Activated B cell treated with CpG ODN at 0.5 μM for 24 hours (primary cell): ENCODE data around the gene ABCA1. TPM values are rescaled to one million over a fixed set of nuclear protein-coding genes. Genes with fewer than 3 reads are reported as not detected.
A peak's percentile ranks its signal among the peaks of the same experiment; 100 is the strongest.
"Not testable (repeated sequence)": the region's sequence is repeated elsewhere in the genome, so short reads cannot be mapped to it uniquely, and the experiment has no call there.

Experiments used
- ATAC-seq: fragments of 200-7000 bp; cut with Tn5 transposase; one replicate; pipeline ENCODE4 v1.10.0; 2021; ENCODE audit warnings: low read depth, mild to moderate bottlenecking, moderate library complexity
- CTCF ChIA-PET: fragments of 350-600 bp; sonication (Branson Sonifier 250); formaldehyde crosslinking; loops from one replicate; lab custom pipeline; 2021; ENCODE audit warnings: antibody characterized with exemption; lab: Charles Lee
- POLR2A ChIA-PET: fragments of 350-600 bp; sonication (Branson Sonifier 250); formaldehyde crosslinking; loops from one replicate; lab custom pipeline; 2021; ENCODE audit warnings: antibody characterized with exemption; lab: Charles Lee
- DNase-seq: peaks from one replicate; pipeline ENCODE4 v3.0.0; 2022
- H3K27ac Mint-ChIP-seq: one replicate; pipeline ENCODE4 v1.8.0; 2020; ENCODE audit warnings: mixed read lengths
- H3K27me3 Mint-ChIP-seq: one replicate; pipeline ENCODE4 v1.8.0; 2021; ENCODE audit warnings: mixed read lengths
- H3K36me3 Mint-ChIP-seq: one replicate; pipeline ENCODE4 v1.8.0; 2021; ENCODE audit warnings: low read depth, mixed read lengths
- H3K4me1 Mint-ChIP-seq: one replicate; pipeline ENCODE4 v1.8.0; 2021; ENCODE audit warnings: mixed read lengths
- H3K4me3 Mint-ChIP-seq: one replicate; pipeline ENCODE4 v1.8.0; 2020; ENCODE audit warnings: mild to moderate bottlenecking, mixed read lengths
- H3K9me3 Mint-ChIP-seq: one replicate; pipeline ENCODE4 v1.8.0; 2020; ENCODE audit warnings: mixed read lengths
- CTCF ChIP-seq: fragments of 200-600 bp; IDR thresholded peaks from one replicate; pipeline ENCODE4 v1.8.0; 2022; ENCODE audit warnings: antibody characterized with exemption, mild to moderate bottlenecking
- intact Hi-C: fragments of 100-400 bp; cut with micrococcal nuclease; formaldehyde crosslinking; loops from one replicate; pipeline ENCODE4 v1.15.1; 2024
- total RNA-seq: library from RNA; stranded (reverse); gene quantifications from 2 replicates; pipeline ENCODE4 v1.2.3, GENCODE V29; 2022

The ABCA1 gene
- 1.7 and 2.3 TPM in 2 replicates for total RNA-seq

GRCh38 chr9:104927912-104928740, at the start of gene ABCA1:
Gene ABCA1 (minus strand): TSS chr9:104928155. CDS start chr9:104903679, 24,476 bp downstream.
- ATAC-seq: peak; percentile 73
- H3K27me3 Mint-ChIP-seq: no peaks in the 10 kb centered on the region

GRCh38 chr9:104977580-104977979, 49.6 kb upstream of the ABCA1 start:
- no peak for TF ChIP-seq CTCF
- ATAC-seq: no peak
- ChIA-PET POLR2A (no interaction called here), CTCF (no interaction called here)
- DNase-seq: no peak
- no peaks in the 10 kb centered on the region for H3K36me3 Mint-ChIP-seq
- intact Hi-C loops: no loop called here
- peaks cover 2% of the 10 kb centered on the region for H3K4me1 Mint-ChIP-seq
- H3K4me3 Mint-ChIP-seq: no peak overlapping the region
- H3K9me3 Mint-ChIP-seq: no peaks in the 10 kb centered on the region
- no peak overlapping the region for H3K27ac Mint-ChIP-seq
- peaks cover 5% of the 10 kb centered on the region for H3K27me3 Mint-ChIP-seq

More at GRCh38 chr9:104927912-104928740, at the start of gene ABCA1:
- H3K9me3 Mint-ChIP-seq: no peaks in the 10 kb centered on the region
- no peaks in the 10 kb centered on the region for H3K36me3 Mint-ChIP-seq
- ChIA-PET POLR2A (interaction anchor here (1.4 to 2.8 kb wide), 4 partner anchors 40 to 65 kb away, joined by 4 to 15 read pairs (median 14); no protein-coding TSS in a partner anchor), CTCF (interaction anchor here (0.7 to 1.1 kb wide), 2 partner anchors 43 to 45 kb away, joined by 3 read pairs; no protein-coding TSS in a partner anchor)
- DNase-seq: peak; percentile 64
- no peak for TF ChIP-seq CTCF
- peaks cover 42% of the 10 kb centered on the region for H3K4me1 Mint-ChIP-seq
- intact Hi-C loops: loop anchor here (1.0 to 5.0 kb wide), 10 partner anchors 40 to 836 kb away; partner anchors contain the start of genes NIPSNAP3A, SMC2 and TMEM38B
- peak within 1 kb of the TSS; percentile 68 for H3K27ac Mint-ChIP-seq
- H3K4me3 Mint-ChIP-seq: peak within 1 kb of the TSS; percentile 93

GRCh38 chr9:104977168-104977567, 49.2 kb upstream of the ABCA1 start:
- no peak overlapping the region for H3K27ac Mint-ChIP-seq
- H3K4me1 Mint-ChIP-seq: no peaks in the 10 kb centered on the region
- ATAC-seq (no peak), DNase-seq (no peak)
- H3K9me3 Mint-ChIP-seq: no peaks in the 10 kb centered on the region
- ChIA-PET POLR2A (no interaction called here), CTCF (no interaction called here)
- H3K27me3 Mint-ChIP-seq: peaks cover 8% of the 10 kb centered on the region
- H3K4me3 Mint-ChIP-seq: no peak overlapping the region
- TF ChIP-seq CTCF: no peak
- no peaks in the 10 kb centered on the region for H3K36me3 Mint-ChIP-seq
- intact Hi-C loops: no loop called here

GRCh38 chr9:104975966-104976595, 48.1 kb upstream of the ABCA1 start:
- H3K9me3 Mint-ChIP-seq, CTCF ChIA-PET, intact Hi-C loops, H3K36me3 Mint-ChIP-seq, DNase-seq, H3K27ac Mint-ChIP-seq, H3K4me3 Mint-ChIP-seq, POLR2A ChIA-PET, H3K4me1 Mint-ChIP-seq, ATAC-seq: not testable (repeated sequence)
- H3K27me3 Mint-ChIP-seq: peaks cover 10% of the 10 kb centered on the region

GRCh38 chr9:104974053-104974962, 46.4 kb upstream of the ABCA1 start:
- ChIA-PET CTCF (no interaction called here), POLR2A (interaction anchor here (0.6 to 0.9 kb wide), 2 partner anchors 17 to 105 kb away, joined by 3 to 4 read pairs; no protein-coding TSS in a partner anchor)
- Mint-ChIP-seq H3K4me3 (no peak overlapping the region), H3K36me3 (no peaks in the 10 kb centered on the region), H3K4me1 (no peaks in the 10 kb centered on the region), H3K27me3 (peaks cover 16% of the 10 kb centered on the region), H3K9me3 (no peaks in the 10 kb centered on the region), H3K27ac (no peak overlapping the region)
- intact Hi-C loops: no loop called here
- DNase-seq (no peak), ATAC-seq (no peak)
- TF ChIP-seq CTCF: no peak
